Kidney (tissue), 14 donors: Measurements from ENCODE around the gene INHA. TPM values are rescaled to one million over a fixed set of nuclear protein-coding genes. Genes with fewer than 3 reads are reported as not detected.
A peak's percentile ranks its signal among the peaks of the same experiment; 100 is the strongest.

ENCODE experiments used
- DNase-seq, 5 donors: peaks; one replicate each; pipeline ENCODE4 v3.0.0-alpha.2; 2013 to 2020
- FAIRE-seq: peaks from 2 replicates; lab custom pipeline; 2012; peaks lifted over from hg19 to GRCh38; lab: Jason Lieb, UNC
- H3K27ac ChIP-seq, 2 donors: one replicate each; pipeline ENCODE4 v1.7.0; 2013; ENCODE audit warnings: low read depth in 2 of 2, low read length in 2 of 2, inconsistent platforms in 1 of 2
- H3K27me3 ChIP-seq: one replicate; pipeline ENCODE4 v1.7.1; 2013; ENCODE audit warnings: low read length, inconsistent platforms; ENCODE audit not compliant: control insufficient read depth, insufficient read depth
- H3K36me3 ChIP-seq, 3 donors: one replicate each; pipeline versions ENCODE4 v1.7.0 to v1.7.1; 2013; ENCODE audit warnings: low read length in 3 of 3, control low read depth in 1 of 3, inconsistent platforms in 1 of 3; ENCODE audit not compliant: insufficient read depth in 3 of 3, control insufficient read depth in 2 of 3
- H3K4me1 ChIP-seq, 3 donors: one replicate each; pipeline versions ENCODE4 v1.7.0 to v1.7.1; 2013; ENCODE audit warnings: low read length in 3 of 3, inconsistent platforms in 1 of 3, low read depth in 1 of 3; ENCODE audit not compliant: control insufficient read depth in 2 of 3, insufficient read depth in 2 of 3
- H3K4me3 ChIP-seq, 3 donors: one replicate each; pipeline versions ENCODE4 v1.7.0 to v1.8.1; 2013; ENCODE audit warnings: low read length in 3 of 3, control low read depth in 1 of 3, inconsistent platforms in 1 of 3
- H3K9ac ChIP-seq, 3 donors: one replicate each; pipeline versions ENCODE4 v1.7.0 to v1.7.1; 2013; ENCODE audit warnings: low read length in 3 of 3, control low read depth in 1 of 3, inconsistent platforms in 1 of 3
- H3K9me3 ChIP-seq, 3 donors: one replicate each; pipeline versions ENCODE4 v1.7.0 to v1.7.1; 2013; ENCODE audit warnings: low read length in 3 of 3, control low read depth in 1 of 3, inconsistent platforms in 1 of 3; ENCODE audit not compliant: control insufficient read depth in 2 of 3, insufficient read depth in 1 of 3
- CTCF ChIP-seq: IDR thresholded peaks from 3 replicates; pipeline ENCODE4 v1.5.1; 2012; ENCODE audit warnings: mild to moderate bottlenecking, moderate library complexity, borderline replicate concordance; ENCODE audit not compliant: insufficient read depth; ENCODE audit errors: extremely low read depth
- intact Hi-C: fragments of 100-400 bp; cut with DNase I; formaldehyde crosslinking; loops from one replicate; pipeline ENCODE4 v1.11.1; 2022
- polyA plus RNA-seq: library from polyadenylated mRNA; stranded (reverse); fragments of 350-450 nt; fragmentation: Illumina TruSeq; extraction: RNeasy Lipid Tissue Mini Kit (QIAGEN cat#74804); gene quantifications from one replicate; pipeline ENCODE4 v1.2.3, GENCODE V29; 2014; ENCODE audit warnings: low read depth, low replicate concordance; ENCODE audit not compliant: insufficient read depth
- total RNA-seq: library from RNA; stranded (reverse); fragmentation: NEBNext Ultra II Directional; extraction: Animal tissue kit (Norgen Biotek cat#: 25700); gene quantifications from one replicate; pipeline ENCODE4 v1.2.1, GENCODE V29; 2021
- donor health status: control.
- donor health status: control.
- donor health status: control.
- donor health status: control.
- donor health status: control.
- donor health status: DM: yes; HTN: yes; CAD: no.
- donor health status: Normal renal cell carcinoma (clear cell type).

The INHA gene
- total and polyA plus RNA-seq, 2 donors from 2014 or later: 1.2 to 2.5 TPM

DNA sequence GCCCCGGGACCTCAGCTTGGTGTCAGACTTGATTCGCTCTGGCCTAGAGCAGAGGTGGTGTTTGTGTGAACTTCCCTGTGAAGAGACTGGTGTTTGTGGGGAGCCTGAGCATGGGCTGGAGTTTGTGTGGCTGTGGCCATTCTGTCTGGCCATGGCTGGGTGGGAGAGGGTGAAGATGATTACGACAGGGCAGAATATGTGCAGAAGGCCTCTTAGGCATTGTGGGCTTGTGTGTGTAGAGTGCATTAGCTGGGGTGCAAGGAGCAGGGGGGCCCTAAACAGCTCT lies 11.3 kb upstream of the INHA start:
- H3K9ac ChIP-seq: no peak overlapping the region
- H3K27ac ChIP-seq: no peak overlapping the region
- peaks cover 5 to 12% (median 6%) of the 10 kb centered on the region in 3 donors for H3K36me3 ChIP-seq
- TF ChIP-seq CTCF: no peak
- intact Hi-C loops: no loop called here
- no peak overlapping the region for H3K4me3 ChIP-seq
- no peak for FAIRE-seq
- H3K4me1 ChIP-seq: no peaks in the 10 kb centered on the region
- no peaks in the 10 kb centered on the region for H3K27me3 ChIP-seq
- no peak for DNase-seq
- H3K9me3 ChIP-seq: no peaks in the 10 kb centered on the region

GRCh38 chr2:219561179-219562048 lies 10.7 kb upstream of the INHA start:
- DNase-seq: peak in 3 of 5 donors; percentile 21 to 60 (median 53)
- Histone ChIP-seq H3K9ac (no peak overlapping the region), H3K9me3 (no peaks in the 10 kb centered on the region), H3K36me3 (peaks cover 6 to 12% (median 7%) of the 10 kb centered on the region in 3 donors), H3K27me3 (no peaks in the 10 kb centered on the region), H3K27ac (no peak overlapping the region), H3K4me1 (no peaks in the 10 kb centered on the region), H3K4me3 (no peak overlapping the region)
- no peak for FAIRE-seq
- no peak for TF ChIP-seq CTCF
- intact Hi-C loops: no loop called here

DNA sequence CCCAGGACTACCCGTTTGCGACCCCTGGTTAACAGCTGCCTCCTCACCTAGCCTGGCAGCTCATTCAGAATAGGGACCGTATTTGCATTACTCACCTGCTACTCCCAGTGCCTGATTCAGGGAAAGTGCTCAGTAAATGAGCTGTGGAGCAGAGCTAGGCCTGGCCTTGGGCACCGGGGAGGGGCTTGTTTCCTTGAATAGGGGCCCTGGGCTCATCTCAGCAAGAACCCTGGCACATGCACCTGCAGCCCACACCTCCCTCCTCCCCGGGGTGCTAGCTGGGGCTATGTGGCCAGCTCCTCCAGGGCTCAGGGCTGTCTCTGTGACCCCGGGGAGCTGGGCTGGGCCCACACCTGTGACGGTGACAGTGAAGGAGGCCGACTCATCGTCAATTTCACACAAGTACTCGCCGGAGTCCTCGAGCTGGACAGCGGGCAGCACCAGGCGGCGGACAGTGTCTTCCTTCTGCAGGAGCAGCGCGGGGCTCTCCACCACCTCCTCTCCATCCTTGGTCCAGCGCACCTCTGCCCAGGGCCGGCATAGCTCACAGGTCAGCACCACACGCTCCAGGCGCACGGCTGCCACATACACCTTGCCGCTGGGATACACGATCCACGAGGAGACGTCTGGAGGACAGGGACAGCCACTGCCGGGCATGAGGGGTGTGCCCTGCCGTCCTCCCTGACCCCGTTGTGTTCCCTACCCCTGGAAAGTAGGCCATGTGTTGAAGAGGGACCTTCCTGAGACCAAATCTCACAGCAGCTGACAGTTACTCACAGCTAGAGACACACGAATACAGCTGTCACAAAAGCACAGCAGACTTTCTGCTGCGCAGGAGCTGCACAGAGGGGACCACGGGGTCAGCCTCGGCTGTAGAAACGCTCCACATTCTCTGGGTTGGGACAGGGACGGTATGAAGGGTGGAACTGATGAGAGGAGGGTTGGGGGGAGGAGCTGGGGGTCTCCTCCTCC lies 9.8 kb upstream of the INHA start:
- no peak for FAIRE-seq
- no peak overlapping the region for H3K27ac ChIP-seq
- intact Hi-C loops: no loop called here
- H3K27me3 ChIP-seq: no peaks in the 10 kb centered on the region
- H3K4me3 ChIP-seq: no peak overlapping the region
- no peaks in the 10 kb centered on the region for H3K4me1 ChIP-seq
- no peak overlapping the region for H3K9ac ChIP-seq
- no peaks in the 10 kb centered on the region for H3K9me3 ChIP-seq
- TF ChIP-seq CTCF: no peak
- peaks cover 6 to 12% (median 7%) of the 10 kb centered on the region in 3 donors for H3K36me3 ChIP-seq
- DNase-seq: peak in 2 of 5 donors; percentile 26 to 72
